ENCODE data around the gene EBF3. TPM values are rescaled to one million over a fixed set of nuclear protein-coding genes. Genes with fewer than 3 reads are reported as not detected.
A peak's percentile ranks its signal among the peaks of the same experiment; 100 is the strongest.

Gene EBF3
- total RNA-seq, 2 donors from 2014 or later, result not detected

GRCh38 chr10:129843702-129844101 lies 120.4 kb downstream of the EBF3 start:
- ATAC-seq, result no peak
- Mint-ChIP-seq H3K27me3 (peaks cover 0 to 2% of the 10 kb centered on the region in 2 donors), H3K36me3 (no peaks in the 10 kb centered on the region), H3K4me1 (ENCODE audit: low read depth in 2 of 2) (no peaks in the 10 kb centered on the region), H3K27ac (no peak overlapping the region), H3K4me3 (no peak overlapping the region), H3K9me3 (no peaks in the 10 kb centered on the region)
- DNase-seq (ENCODE audit: low spot score), result no peak

- no peaks in the 10 kb centered on the region for H3K36me3 Mint-ChIP-seq
- no peaks in the 10 kb centered on the region for H3K4me1 Mint-ChIP-seq (ENCODE audit: low read depth in 2 of 2)
- no peak for DNase-seq (ENCODE audit: low spot score)
- no peak for ATAC-seq
- H3K27me3 Mint-ChIP-seq, result peaks cover 0 to 2% of the 10 kb centered on the region in 2 donors
- no peak overlapping the region for H3K4me3 Mint-ChIP-seq
- no peaks in the 10 kb centered on the region for H3K9me3 Mint-ChIP-seq
- no peak overlapping the region for H3K27ac Mint-ChIP-seq
Measured at GRCh38 chr10:129843131-129843541, 120.9 kb downstream of the EBF3 start.

DNA sequence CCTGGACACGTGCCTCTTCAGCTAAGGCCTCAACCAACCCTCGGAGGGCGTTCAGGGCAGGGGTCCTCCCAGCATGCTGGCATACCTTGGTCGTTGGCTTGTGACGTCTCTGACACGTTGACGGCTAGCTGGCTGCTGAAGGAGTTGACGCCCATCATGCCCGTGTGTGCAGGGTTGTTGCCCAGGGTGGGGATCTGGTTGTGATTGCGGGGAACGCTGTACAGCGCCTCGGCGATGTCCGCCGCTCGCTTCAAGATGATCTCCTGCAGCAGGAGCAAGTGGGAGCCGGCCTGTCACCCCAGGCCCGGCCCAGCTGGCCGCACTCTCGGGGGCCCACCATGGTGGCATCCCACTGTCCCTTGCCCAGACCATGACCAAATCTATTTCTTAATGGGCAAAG lies 122.0 kb downstream of the EBF3 start:
- Mint-ChIP-seq H3K27ac (no peak overlapping the region), H3K36me3 (no peaks in the 10 kb centered on the region), H3K9me3 (no peaks in the 10 kb centered on the region), H3K4me1 (ENCODE audit: low read depth in 2 of 2) (no peaks in the 10 kb centered on the region), H3K27me3 (peaks cover 0 to 2% of the 10 kb centered on the region in 2 donors), H3K4me3 (no peak overlapping the region)
- ATAC-seq (peak in 1 of 2 donors; percentile 43), DNase-seq (ENCODE audit: low spot score) (peak; percentile 38)

DNA sequence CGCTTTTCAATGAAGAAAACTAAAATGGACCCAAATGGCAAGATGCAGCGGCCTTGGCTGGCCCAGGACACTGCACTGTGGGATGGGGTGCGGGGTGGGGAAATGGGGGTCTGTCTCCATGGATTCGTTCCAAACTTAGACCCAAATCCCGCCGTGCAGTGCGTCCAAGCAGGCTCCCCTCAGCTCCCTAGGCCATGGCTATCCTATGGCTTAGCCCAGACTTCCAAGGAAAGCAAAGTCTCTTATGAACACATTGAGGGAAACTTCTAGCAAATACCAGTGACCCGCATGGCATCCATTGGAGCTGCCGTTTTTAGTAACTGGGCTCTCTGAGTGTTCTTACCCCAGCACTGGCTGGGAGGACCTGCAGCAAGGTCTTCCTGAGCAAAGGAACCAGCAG lies 122.5 kb downstream of the EBF3 start:
- Mint-ChIP-seq H3K36me3 (no peaks in the 10 kb centered on the region), H3K4me1 (ENCODE audit: low read depth in 2 of 2) (no peaks in the 10 kb centered on the region), H3K27ac (no peak overlapping the region), H3K27me3 (peaks cover 0 to 2% of the 10 kb centered on the region in 2 donors), H3K9me3 (no peaks in the 10 kb centered on the region), H3K4me3 (no peak overlapping the region)
- DNase-seq (ENCODE audit: low spot score) (peak; percentile 32), ATAC-seq (no peak)

- no peaks in the 10 kb centered on the region for H3K4me1 Mint-ChIP-seq (ENCODE audit: low read depth in 2 of 2)
- no peaks in the 10 kb centered on the region for H3K36me3 Mint-ChIP-seq
- H3K27ac Mint-ChIP-seq, result no peak overlapping the region
- H3K4me3 Mint-ChIP-seq, result no peak overlapping the region
- DNase-seq (ENCODE audit: low spot score) (no peak), ATAC-seq (no peak)
- H3K9me3 Mint-ChIP-seq, result no peaks in the 10 kb centered on the region
- H3K27me3 Mint-ChIP-seq, result no peaks in the 10 kb centered on the region
Measured at GRCh38 chr10:129841071-129841470, 123.0 kb downstream of the EBF3 start.

DNA sequence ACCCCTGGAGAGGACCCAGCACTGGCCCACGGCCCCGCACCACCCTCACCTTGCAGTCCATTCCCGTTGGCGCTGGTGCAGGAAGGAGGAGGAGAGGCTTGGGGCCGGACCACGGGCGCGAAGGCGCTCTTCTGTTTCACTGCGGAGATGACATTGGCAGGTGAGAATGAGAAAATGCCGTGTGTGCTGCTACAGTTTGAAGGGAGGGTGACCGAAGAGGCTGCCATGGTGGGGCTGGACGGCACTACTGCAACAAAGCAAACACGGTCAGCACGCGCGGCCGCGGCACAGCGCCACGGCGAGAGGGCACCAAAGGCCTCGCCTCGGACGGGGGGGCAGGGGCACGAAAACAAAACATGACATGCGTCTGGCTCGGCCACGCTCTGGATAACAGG lies 123.9 kb downstream of the EBF3 start:
- Mint-ChIP-seq H3K27ac (no peak overlapping the region), H3K4me1 (ENCODE audit: low read depth in 2 of 2) (no peaks in the 10 kb centered on the region), H3K9me3 (no peaks in the 10 kb centered on the region), H3K4me3 (no peak overlapping the region), H3K36me3 (no peaks in the 10 kb centered on the region), H3K27me3 (no peaks in the 10 kb centered on the region)
- ATAC-seq (no peak), DNase-seq (ENCODE audit: low spot score) (peak; percentile 32)

GRCh38 chr10:129839285-129840195 lies 124.5 kb downstream of the EBF3 start:
- Mint-ChIP-seq H3K4me3 (no peak overlapping the region), H3K27me3 (no peaks in the 10 kb centered on the region), H3K9me3 (no peaks in the 10 kb centered on the region), H3K27ac (no peak overlapping the region), H3K4me1 (ENCODE audit: low read depth in 2 of 2) (no peaks in the 10 kb centered on the region), H3K36me3 (no peaks in the 10 kb centered on the region)
- ATAC-seq (peak; percentile 19 to 29), DNase-seq (ENCODE audit: low spot score) (no peak)

DNA sequence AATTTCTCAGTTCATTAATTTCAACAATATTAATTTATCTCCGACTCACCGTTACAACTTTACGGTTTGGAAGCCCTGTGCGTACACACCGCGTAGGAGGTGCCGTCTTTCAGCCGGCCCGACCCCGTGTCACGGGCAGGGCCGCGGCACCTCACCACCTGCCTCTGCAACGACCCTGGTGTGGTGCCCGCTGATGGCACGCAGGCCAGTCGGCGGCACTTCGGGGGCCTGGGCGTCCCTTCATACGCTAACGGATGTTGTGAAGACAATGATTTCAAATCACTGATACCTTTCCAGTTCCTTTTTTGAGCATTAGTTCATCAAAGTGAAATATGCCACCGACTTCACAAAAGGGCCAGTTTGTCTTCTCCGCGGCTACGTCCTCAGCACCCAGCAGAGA lies 125.3 kb downstream of the EBF3 start:
- H3K27me3 Mint-ChIP-seq, result no peaks in the 10 kb centered on the region
- DNase-seq (ENCODE audit: low spot score) (no peak), ATAC-seq (no peak)
- no peaks in the 10 kb centered on the region for H3K4me1 Mint-ChIP-seq (ENCODE audit: low read depth in 2 of 2)
- no peak overlapping the region for H3K27ac Mint-ChIP-seq
- no peaks in the 10 kb centered on the region for H3K36me3 Mint-ChIP-seq
- no peaks in the 10 kb centered on the region for H3K9me3 Mint-ChIP-seq
- H3K4me3 Mint-ChIP-seq, result no peak overlapping the region

- no peak overlapping the region for H3K27ac Mint-ChIP-seq
- H3K36me3 Mint-ChIP-seq, result no peaks in the 10 kb centered on the region
- H3K27me3 Mint-ChIP-seq, result no peaks in the 10 kb centered on the region
- DNase-seq (ENCODE audit: low spot score) (no peak), ATAC-seq (no peak)
- no peaks in the 10 kb centered on the region for H3K9me3 Mint-ChIP-seq
- H3K4me3 Mint-ChIP-seq, result no peak overlapping the region
- no peaks in the 10 kb centered on the region for H3K4me1 Mint-ChIP-seq (ENCODE audit: low read depth in 2 of 2)
Measured at GRCh38 chr10:129837909-129838582, 126.0 kb downstream of the EBF3 start.

DNA sequence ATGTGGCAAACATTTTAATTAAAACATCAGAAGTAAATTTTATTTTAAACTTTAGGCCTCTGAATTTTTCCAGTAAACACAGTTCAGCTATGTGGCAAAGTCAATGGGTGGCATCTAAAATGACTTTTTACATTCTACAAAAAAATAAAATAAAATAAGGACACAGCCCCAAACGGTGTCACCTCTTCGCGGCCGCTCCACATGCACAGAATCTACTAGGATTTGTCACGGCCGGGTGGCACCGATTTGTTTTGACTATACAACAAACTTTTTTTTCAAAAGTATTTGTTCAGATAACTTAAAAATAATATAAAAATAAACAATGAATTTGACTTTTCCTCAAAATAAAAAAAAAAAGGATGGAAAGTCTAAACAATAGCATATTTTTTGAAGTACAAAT lies 127.8 kb downstream of the EBF3 start:
- Mint-ChIP-seq H3K27me3 (no peaks in the 10 kb centered on the region), H3K4me1 (ENCODE audit: low read depth in 2 of 2) (no peaks in the 10 kb centered on the region), H3K27ac (no peak overlapping the region), H3K4me3 (no peak overlapping the region), H3K36me3 (no peaks in the 10 kb centered on the region), H3K9me3 (no peaks in the 10 kb centered on the region)
- DNase-seq (ENCODE audit: low spot score), result no peak
- ATAC-seq, result no peak

DNA sequence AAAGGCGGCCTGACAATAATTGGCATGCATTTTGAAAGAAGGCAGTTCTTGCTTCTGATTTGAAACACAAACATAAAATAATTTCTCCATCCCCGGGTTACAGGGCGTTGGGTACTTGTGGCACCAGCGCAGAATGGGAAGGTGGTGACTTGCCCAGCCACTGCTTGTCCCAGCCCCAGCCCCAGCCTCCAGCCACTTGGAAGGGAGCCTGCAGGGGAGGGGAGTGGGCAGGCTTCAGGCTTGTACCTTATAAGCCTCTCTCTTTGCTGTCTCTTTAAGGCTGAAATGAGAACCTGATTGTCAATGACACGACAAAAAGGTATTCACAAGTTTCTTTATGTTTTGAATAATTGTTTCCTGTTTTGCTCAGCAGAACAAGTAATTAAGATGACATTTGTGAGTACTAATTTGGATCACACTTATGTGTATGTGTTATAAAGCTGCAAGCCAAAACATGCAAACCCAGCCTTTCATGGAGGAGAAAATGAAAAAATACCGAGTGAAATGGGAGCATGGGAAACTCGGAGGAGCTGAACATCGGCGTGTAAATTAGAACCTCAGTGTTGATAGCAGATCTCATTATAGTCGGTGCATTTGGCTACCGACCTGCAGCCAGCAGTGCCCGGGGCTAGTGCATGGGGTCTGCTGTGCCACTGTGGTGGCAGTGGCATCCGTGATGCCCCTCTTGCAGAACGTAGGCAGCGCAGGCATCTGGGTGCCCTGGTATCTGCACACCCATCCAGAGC lies 129.9 kb downstream of the EBF3 start:
- no peaks in the 10 kb centered on the region for H3K4me1 Mint-ChIP-seq (ENCODE audit: low read depth in 2 of 2)
- no peak overlapping the region for H3K27ac Mint-ChIP-seq
- no peak for ATAC-seq
- no peak overlapping the region for H3K4me3 Mint-ChIP-seq
- DNase-seq (ENCODE audit: low spot score), result no peak
- no peaks in the 10 kb centered on the region for H3K9me3 Mint-ChIP-seq
- peaks cover 0 to 5% of the 10 kb centered on the region in 2 donors for H3K27me3 Mint-ChIP-seq
- H3K36me3 Mint-ChIP-seq, result no peaks in the 10 kb centered on the region

- Mint-ChIP-seq H3K4me1 (ENCODE audit: low read depth in 2 of 2) (no peaks in the 10 kb centered on the region), H3K4me3 (no peak overlapping the region), H3K9me3 (no peaks in the 10 kb centered on the region), H3K36me3 (no peaks in the 10 kb centered on the region), H3K27me3 (peaks cover 0 to 5% of the 10 kb centered on the region in 2 donors), H3K27ac (no peak overlapping the region)
- DNase-seq (ENCODE audit: low spot score) (no peak), ATAC-seq (no peak)
Measured at GRCh38 chr10:129833468-129833950, 130.6 kb downstream of the EBF3 start.

DNA sequence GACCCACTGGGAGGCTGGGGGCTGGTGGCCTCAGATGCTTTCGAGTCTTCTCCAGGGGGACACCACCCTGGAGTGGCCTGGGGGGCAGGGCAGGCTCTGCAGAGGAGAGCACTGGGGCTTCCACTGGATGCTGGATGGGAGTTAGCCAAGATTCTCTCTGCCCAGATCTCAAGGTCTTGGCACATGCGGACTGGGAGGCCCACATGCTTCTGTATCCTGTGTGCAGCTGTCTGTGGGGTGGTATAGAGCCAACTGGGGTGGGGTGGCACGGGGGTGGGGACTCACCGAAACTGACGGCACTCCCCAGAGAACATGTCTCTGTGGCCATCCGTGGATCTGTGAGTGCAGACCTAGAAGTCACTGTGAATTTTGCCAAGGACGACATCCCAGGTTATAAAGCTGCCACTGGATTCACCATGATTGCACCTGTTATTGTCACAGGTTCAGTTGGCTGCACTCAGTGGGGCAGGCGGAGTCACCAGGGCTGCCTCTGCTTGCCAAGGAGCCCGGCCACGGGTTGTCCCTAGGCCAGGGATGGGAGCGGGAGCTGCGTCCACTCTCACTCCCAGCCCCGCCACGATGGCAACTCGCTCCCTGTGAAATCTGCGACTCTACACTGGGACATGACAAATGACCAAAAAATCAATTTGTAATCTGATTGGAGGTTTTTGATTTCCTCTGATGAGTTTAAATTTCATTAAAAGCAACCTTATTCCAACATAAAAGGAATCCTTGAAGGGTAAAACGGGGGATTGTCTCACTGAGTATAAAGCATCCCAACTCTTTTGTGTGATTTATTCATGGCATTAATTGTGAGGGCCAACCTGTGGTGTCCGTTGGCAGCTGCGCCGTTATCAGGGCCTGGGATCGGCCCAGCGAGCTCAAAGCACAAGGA lies 131.3 kb downstream of the EBF3 start:
- no peaks in the 10 kb centered on the region for H3K9me3 Mint-ChIP-seq
- H3K27me3 Mint-ChIP-seq, result peaks cover 0 to 5% of the 10 kb centered on the region in 2 donors
- H3K36me3 Mint-ChIP-seq, result no peaks in the 10 kb centered on the region
- H3K27ac Mint-ChIP-seq, result no peak overlapping the region
- ATAC-seq (no peak), DNase-seq (ENCODE audit: low spot score) (no peak)
- no peaks in the 10 kb centered on the region for H3K4me1 Mint-ChIP-seq (ENCODE audit: low read depth in 2 of 2)
- no peak overlapping the region for H3K4me3 Mint-ChIP-seq

Data from natural killer cell treated with Interleukin-12 subunit alpha and Interleukin-12 subunit beta and Interleukin-15 and Interleukin-18, amount 100 ng/mL, for 72 hours (primary cell).